Neural crest cell (in vitro differentiated cells): ENCODE data around the gene TATDN2. TPM values are rescaled to one million over a fixed set of nuclear protein-coding genes. Genes with fewer than 3 reads are reported as not detected.

ENCODE experiments used
- DNase-seq: peaks from one replicate; pipeline ENCODE4 v3.0.0; 2021; ENCODE audit warnings: low read depth, mixed read lengths, low spot score
- H3K27ac Mint-ChIP-seq: one replicate; pipeline ENCODE4 v1.8.0; 2021; ENCODE audit warnings: mild to moderate bottlenecking, mixed read lengths; ENCODE audit not compliant: unreplicated experiment
- H3K27me3 Mint-ChIP-seq: 2 replicates; pipeline ENCODE4 v1.8.0; 2021; ENCODE audit warnings: low read depth, mild to moderate bottlenecking, mixed read lengths
- H3K36me3 Mint-ChIP-seq: 2 replicates; pipeline ENCODE4 v1.8.0; 2021; ENCODE audit warnings: low read depth, mild to moderate bottlenecking, mixed read lengths
- H3K4me1 Mint-ChIP-seq: 2 replicates; pipeline ENCODE4 v1.8.0; 2021; ENCODE audit warnings: mixed read lengths
- H3K4me3 Mint-ChIP-seq: one replicate; pipeline ENCODE4 v1.8.0; 2021; ENCODE audit warnings: mild to moderate bottlenecking, mixed read lengths
- H3K9me3 Mint-ChIP-seq: 2 replicates; pipeline ENCODE4 v1.8.0; 2021; ENCODE audit warnings: mixed read lengths
- total RNA-seq: library from RNA; stranded (reverse); gene quantifications from 2 replicates; pipeline ENCODE4 v1.2.1, GENCODE V29; 2021
- TF ChIP-seq, protein P1 (sequence below): fragments of 200-600 bp; sonication (generic); conservative IDR thresholded peaks from 2 replicates; pipeline ENCODE4 v1.5.0; 2021; ENCODE audit warnings: antibody characterized with exemption, mild to moderate bottlenecking

The TATDN2 gene
- total RNA-seq, 1 donor from 2014 or later = 40.5 TPM

- no peaks in the 10 kb centered on the region for H3K36me3 Mint-ChIP-seq
- no peak overlapping the region for H3K4me3 Mint-ChIP-seq
- no peak overlapping the region for H3K27ac Mint-ChIP-seq
Measured at GRCh38 chr3:10233988-10234387, 14.3 kb upstream of the TATDN2 start.

DNA sequence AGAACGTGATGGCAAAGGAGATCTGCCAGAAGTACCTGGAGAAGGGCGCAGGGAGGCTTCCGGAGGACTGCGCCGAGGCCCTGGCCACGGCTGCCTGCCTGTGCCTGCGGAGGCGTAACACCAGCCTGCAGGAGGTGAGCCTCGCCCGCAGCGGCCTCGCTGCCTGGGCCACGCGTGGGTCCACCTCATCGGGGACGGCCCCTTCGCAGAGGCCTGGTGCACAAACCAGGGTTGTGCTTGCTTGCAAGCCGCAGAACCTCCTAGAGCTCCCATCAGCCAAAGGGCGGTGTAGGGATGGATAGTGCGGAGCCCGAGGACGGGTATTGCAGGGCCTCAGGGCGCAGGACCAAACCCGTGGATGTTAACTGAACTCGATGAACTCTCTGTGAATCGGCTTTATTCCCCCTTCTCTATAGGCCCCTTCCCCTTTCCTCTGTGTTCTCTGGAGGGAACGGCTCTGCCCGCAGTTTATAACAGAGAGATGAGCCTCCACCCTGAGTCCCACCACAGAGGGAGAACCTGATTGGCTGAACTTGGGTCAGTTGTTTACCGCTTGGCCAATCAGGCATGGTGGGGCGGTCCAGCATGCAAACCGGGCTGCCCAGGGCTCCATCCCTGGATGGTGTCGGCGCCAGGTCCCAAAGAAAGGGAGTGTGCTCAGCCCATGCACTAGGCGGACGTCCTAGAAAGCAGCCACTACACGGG lies 13.6 kb upstream of the TATDN2 start:
- TF ChIP-seq, protein P1, sequence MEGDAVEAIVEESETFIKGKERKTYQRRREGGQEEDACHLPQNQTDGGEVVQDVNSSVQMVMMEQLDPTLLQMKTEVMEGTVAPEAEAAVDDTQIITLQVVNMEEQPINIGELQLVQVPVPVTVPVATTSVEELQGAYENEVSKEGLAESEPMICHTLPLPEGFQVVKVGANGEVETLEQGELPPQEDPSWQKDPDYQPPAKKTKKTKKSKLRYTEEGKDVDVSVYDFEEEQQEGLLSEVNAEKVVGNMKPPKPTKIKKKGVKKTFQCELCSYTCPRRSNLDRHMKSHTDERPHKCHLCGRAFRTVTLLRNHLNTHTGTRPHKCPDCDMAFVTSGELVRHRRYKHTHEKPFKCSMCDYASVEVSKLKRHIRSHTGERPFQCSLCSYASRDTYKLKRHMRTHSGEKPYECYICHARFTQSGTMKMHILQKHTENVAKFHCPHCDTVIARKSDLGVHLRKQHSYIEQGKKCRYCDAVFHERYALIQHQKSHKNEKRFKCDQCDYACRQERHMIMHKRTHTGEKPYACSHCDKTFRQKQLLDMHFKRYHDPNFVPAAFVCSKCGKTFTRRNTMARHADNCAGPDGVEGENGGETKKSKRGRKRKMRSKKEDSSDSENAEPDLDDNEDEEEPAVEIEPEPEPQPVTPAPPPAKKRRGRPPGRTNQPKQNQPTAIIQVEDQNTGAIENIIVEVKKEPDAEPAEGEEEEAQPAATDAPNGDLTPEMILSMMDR = no peak
- no peaks in the 10 kb centered on the region for H3K4me1 Mint-ChIP-seq
- no peaks in the 10 kb centered on the region for H3K27me3 Mint-ChIP-seq
- no peak for DNase-seq
- H3K4me3 Mint-ChIP-seq = no peak overlapping the region
- no peaks in the 10 kb centered on the region for H3K36me3 Mint-ChIP-seq
- no peak overlapping the region for H3K27ac Mint-ChIP-seq
- peaks cover 2% of the 10 kb centered on the region for H3K9me3 Mint-ChIP-seq

More at GRCh38 chr3:10233988-10234387, 14.3 kb upstream of the TATDN2 start:
- no peaks in the 10 kb centered on the region for H3K27me3 Mint-ChIP-seq
- TF ChIP-seq, protein P1 = no peak
- no peak for DNase-seq
- peaks cover 2% of the 10 kb centered on the region for H3K9me3 Mint-ChIP-seq
- no peaks in the 10 kb centered on the region for H3K4me1 Mint-ChIP-seq

DNA sequence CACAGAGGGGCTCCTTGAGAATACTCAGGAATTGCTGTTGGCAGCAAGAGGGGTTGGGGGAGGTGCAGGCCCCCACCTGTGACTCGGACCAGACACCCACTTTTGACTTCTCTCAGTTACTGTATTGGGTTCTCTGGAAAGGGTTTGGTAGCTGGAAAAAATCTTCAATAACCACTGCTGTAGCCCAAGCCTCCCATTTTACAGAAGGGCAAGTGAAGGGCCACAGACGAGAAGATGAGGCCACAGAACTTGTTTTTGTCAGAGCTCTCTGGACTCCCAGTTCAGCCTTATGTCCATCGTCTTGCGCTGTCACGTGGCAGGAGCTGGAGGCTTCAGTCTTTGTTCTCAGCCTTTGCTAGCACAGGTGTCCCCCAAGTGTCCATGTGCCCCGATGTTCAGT lies 12.7 kb upstream of the TATDN2 start:
- Mint-ChIP-seq H3K9me3 (peaks cover 2% of the 10 kb centered on the region), H3K36me3 (no peaks in the 10 kb centered on the region), H3K4me1 (no peaks in the 10 kb centered on the region), H3K27me3 (no peaks in the 10 kb centered on the region), H3K4me3 (no peak overlapping the region), H3K27ac (no peak overlapping the region)
- no peak for DNase-seq
- TF ChIP-seq, protein P1 = no peak

DNA sequence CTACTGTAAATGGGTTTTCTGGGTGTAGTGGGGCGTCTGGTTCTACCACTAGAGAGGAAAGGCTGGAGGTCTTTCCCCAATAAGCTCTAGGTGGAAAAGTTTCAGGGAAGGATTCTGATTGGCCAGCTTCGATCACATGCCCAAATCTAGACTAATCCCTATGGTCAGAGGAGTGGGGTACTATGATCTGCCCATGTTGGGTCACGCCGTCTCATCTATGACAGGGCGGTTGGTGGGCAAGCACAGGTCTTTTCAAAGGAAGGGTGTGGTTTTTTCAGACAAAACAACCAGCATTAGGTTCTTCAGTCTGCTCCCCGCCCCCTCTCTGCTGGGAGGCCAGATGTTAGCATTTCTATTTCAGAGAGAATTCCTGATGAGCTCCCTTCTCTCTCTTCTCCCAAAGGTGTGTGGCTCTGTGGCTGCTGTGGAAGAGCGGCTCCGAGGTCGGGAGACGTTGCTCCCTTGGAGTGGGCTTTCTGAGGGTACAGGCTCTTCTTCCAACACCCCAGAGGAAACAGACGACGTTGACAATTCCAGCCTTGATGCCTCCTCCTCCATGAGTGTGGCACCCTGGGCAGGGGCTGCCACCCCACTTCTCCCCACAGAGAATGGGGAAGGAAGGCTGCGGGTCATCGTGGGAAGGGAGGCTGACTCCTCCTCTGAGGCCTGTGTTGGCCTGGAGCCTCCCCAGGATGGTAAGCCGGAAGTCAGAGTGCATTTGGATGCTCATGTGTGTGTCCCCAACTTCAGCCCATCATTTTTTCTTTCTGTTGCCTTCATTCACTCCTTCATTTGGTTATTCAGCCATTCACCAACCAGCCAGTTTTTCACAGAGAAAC lies 9.7 kb upstream of the TATDN2 start:
- Mint-ChIP-seq H3K9me3 (peaks cover 2% of the 10 kb centered on the region), H3K4me1 (no peaks in the 10 kb centered on the region), H3K27ac (no peak overlapping the region), H3K27me3 (no peaks in the 10 kb centered on the region), H3K36me3 (no peaks in the 10 kb centered on the region), H3K4me3 (no peak overlapping the region)
- TF ChIP-seq, protein P1 = no peak
- DNase-seq = no peak

DNA sequence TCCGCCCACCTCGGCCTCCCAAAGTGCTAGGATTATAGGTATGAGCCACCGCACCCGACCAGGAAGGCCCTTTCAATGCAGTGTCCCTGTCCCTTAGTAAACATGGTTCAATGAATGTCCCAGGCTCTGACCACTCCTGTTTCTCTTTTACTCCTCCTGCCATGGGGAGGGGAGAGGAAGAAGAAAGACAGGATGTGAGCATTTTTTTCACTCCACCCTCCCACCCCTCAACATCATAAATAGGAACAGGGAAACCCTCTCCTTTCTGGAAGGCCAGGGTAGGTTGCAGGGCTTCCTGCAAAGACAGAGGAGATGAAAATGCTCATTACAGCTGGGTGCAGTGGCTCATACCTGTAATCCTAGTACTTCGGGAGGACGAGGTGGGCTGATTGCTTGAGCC lies 7.5 kb upstream of the TATDN2 start:
- Mint-ChIP-seq H3K27ac (no peak overlapping the region), H3K9me3 (peaks cover 12% of the 10 kb centered on the region), H3K4me3 (no peak overlapping the region), H3K4me1 (no peaks in the 10 kb centered on the region), H3K27me3 (no peaks in the 10 kb centered on the region), H3K36me3 (no peaks in the 10 kb centered on the region)
- TF ChIP-seq, protein P1 = no peak
- no peak for DNase-seq
